HG02678 (cell line): Measurements from ENCODE around the gene CALCR.
"Not testable (repeated sequence)": the region's sequence is repeated elsewhere in the genome, so short reads cannot be mapped to it uniquely, and the experiment has no call there.

Experiments used
- ATAC-seq: cut with Tn5 transposase; IDR thresholded peaks from one replicate; pipeline ENCODE4 v1.9.1; 2021; ENCODE audit warnings: mild to moderate bottlenecking, moderate library complexity; ENCODE audit not compliant: unreplicated experiment

CALCR gene

DNA sequence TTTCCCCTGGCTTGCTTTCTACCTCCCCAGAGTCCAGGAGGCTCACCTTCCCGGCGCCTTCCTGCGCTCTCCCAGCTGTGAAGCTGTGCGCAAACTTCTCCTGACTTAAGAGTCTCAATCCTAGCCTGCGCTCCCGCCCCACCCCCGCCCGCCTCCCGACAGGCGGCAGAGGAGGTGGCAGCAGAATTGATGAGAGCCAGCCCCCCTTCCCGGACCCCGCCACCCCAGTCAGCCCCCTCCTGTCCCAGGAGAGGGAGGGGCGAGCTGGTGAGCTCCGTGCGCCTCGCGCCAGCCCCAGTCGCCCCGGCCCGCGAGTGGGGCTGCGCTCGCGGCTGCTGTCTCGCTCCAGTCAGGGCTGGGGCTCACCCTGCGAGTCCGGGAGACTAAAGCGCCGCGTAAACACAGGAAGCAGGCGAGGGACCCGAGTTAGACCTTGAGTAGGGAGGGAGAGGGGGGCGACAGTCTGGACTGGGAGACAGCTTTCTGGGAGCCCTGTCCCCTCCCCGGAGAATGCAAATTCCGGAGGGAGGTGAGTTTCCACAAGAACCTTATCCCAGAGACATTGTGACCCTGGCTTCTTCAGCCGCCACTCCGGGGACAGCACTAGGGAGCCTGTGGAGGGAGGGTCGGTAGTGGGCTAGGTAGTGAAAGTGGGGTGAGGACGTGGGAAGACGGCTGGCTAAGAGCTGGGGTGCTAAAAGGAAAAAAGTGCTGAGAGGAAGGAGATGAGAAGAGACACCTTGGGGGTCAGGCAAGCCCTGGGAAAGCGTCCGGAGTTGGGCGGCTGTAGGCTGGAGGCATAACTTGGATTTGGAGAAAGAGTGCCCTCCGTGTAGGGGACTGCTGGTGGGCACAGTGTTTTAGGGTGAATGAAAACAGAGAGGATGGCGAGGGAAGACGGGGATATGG lies at the start of gene CALCR:
TSS of gene CALCR (minus strand) at position 79 of the 909 bp plus-strand sequence. CDS start 87,743 bp downstream, outside the sequence.
- ATAC-seq = no peak

DNA sequence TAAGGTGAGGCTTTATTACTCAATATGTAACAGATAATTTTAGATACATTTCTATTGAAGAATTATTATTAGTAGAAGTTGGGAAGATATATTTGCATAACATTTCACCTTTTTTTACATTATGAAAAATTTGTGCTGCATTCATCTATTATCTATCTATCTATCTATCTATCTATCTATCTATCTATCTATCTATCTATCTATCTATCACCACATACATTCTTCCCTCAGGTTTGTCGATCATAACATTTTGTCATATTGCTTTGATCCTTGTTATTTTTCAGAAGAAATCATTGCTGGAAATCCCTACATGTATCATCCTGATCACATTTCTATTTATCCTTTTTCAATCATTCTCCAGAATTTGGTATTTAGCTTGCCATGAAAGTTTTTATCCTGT lies 49.3 kb upstream of the CALCR start:
- ATAC-seq = no peak

- no peak for ATAC-seq
Measured at GRCh38 chr7:93622036-93623033, 47.8 kb upstream of the CALCR start.

GRCh38 chr7:93620864-93621263 lies 46.3 kb upstream of the CALCR start:
- ATAC-seq = no peak

- ATAC-seq = no peak
Measured at GRCh38 chr7:93620057-93620456, 45.5 kb upstream of the CALCR start.

GRCh38 chr7:93601363-93601762 lies 26.8 kb upstream of the CALCR start:
- no peak for ATAC-seq

- ATAC-seq = no peak
Measured at GRCh38 chr7:93594250-93594649, 19.7 kb upstream of the CALCR start.

- ATAC-seq = no peak
Measured at GRCh38 chr7:93592588-93593266, 18.2 kb upstream of the CALCR start.

DNA sequence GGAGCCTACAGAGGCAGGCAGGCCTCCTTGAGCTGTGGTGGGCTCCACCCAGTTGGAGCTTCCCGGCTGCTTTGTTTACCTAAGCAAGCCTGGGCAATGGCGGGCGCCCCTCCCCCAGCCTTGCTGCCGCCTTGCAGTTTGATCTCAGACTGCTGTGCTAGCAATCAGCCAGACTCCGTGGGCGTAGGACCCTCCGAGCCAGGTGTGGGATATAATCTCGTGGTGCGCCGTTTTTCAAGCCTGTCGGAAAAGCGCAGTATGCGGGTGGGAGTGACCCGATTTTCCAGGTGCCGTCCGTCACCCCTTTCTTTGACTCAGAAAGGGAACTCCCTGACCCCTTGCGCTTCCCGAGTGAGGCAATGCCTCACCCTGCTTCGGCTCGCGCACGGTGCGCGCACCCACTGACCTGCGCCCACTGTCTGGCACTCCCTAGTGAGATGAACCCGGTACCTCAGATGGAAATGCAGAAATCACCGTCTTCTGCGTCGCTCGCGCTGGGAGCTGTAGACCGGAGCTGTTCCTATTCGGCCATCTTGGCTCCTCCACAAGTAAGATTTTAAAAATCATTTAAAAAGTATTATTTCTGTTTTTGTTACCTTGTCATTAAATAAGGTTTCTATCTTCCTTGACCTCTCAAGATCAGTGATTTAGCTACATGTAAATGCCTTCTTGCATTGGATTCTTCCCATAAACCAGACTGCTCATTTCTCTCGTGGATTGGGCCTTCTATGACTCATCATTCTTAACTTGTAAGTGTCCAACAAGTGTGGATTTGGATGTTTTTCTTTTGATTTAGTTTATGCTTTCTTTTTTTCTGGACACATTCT lies 16.9 kb upstream of the CALCR start:
- not testable (repeated sequence) for ATAC-seq

GRCh38 chr7:93586479-93586865 lies 11.9 kb upstream of the CALCR start:
- not testable (repeated sequence) for ATAC-seq

DNA sequence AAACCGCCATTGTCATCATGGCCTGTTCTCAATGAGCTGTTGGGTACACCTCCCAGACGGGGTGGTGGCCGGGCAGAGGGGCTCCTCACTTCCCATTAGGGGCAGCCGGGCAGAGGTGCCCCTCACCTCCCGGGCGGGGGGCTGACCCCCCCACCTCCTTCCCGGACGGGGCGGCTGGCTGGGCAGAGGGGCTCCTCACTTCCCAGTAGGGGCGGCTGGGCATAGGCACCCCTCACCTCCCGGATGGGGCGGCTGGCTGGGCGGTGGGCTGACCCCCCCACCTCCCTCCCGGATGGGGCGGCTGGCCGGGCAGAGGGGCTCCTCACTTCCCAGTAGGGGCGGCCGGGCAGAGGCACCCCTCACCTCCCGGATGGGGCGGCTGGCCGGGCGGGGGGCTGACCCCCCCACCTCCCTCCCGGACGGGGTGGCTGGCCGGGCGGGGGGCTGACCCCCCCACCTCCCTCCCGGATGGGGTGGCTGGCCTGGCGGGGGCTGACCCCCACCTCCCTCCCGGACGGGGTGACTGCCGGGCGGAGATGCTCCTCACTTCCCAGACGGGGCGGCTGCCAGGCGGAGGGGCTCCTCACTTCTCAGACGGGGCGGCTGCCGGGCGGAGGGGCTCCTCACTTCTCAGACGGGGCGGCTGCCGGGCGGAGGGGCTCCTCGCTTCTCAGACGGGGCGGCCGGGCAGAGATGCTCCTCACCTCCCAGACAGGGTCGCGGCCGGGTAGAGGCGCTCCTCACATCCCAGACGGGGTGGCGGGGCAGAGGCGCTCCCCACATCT lies 11.4 kb upstream of the CALCR start:
- not testable (repeated sequence) for ATAC-seq

GRCh38 chr7:93579431-93579830 lies 4.9 kb upstream of the CALCR start:
- ATAC-seq = no peak

- no peak for ATAC-seq
Measured at GRCh38 chr7:93578762-93579161, 4.2 kb upstream of the CALCR start.

DNA sequence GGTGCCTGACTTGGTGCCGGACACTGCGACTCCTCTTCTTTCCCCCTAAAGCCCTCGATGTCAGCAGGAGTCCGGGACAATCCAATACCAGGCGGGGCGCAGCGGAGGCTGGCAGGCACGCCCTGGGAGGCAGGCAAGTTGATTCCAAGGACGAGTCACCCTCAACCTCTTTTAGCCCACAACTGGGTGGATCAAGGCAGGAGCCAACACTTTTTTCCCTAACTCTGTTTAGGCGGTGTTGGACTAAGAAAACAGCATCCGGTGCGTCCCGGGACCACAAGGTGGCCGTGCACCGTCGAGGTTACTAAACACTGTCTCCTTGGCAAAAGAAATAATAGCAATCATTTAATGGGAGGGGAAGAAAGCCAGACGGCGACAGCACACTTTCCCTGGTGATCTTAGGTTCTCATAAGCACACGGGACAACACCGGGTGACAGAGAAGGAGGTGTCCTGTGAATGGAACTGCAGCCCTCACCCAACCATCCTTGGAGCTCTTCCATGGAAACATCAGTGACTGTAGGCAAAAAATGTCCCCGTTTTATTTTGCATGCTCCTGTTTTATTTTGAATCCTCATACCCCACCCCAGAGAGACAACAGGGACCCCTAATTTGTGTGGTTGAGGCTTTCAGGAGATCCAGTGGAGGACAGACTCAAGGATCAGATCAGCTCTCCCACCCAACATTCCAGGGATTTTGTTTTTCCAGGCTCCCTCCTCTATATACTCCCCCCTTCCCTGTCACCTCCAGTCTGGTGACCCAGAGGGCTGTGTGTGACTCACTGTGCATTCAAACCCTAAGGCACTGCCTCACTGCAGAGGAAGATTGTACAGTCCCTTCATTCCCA lies 1.3 kb upstream of the CALCR start:
- no peak for ATAC-seq

- no peak for ATAC-seq
Measured at GRCh38 chr7:93574269-93574645, 267 bp downstream of the CALCR start.

- ATAC-seq = no peak
Measured at GRCh38 chr7:93569189-93569588, 5.3 kb downstream of the CALCR start.

- no peak for ATAC-seq
Measured at GRCh38 chr7:93566876-93567275, 7.6 kb downstream of the CALCR start.

GRCh38 chr7:93563584-93563983 lies 10.9 kb downstream of the CALCR start:
- no peak for ATAC-seq
